IPS-NIHi7 (cell line): Measurements from ENCODE around the gene ERC1.
A peak's percentile ranks its signal among the peaks of the same experiment; 100 is the strongest.
"Not testable (repeated sequence)": the region's sequence is repeated elsewhere in the genome, so short reads cannot be mapped to it uniquely, and the experiment has no call there.

Source experiments
- DNase-seq: peaks from one replicate; pipeline ENCODE4 v3.0.0; 2012; ENCODE audit warnings: mixed read lengths; ENCODE audit errors: extremely low spot score

The ERC1 gene

DNA sequence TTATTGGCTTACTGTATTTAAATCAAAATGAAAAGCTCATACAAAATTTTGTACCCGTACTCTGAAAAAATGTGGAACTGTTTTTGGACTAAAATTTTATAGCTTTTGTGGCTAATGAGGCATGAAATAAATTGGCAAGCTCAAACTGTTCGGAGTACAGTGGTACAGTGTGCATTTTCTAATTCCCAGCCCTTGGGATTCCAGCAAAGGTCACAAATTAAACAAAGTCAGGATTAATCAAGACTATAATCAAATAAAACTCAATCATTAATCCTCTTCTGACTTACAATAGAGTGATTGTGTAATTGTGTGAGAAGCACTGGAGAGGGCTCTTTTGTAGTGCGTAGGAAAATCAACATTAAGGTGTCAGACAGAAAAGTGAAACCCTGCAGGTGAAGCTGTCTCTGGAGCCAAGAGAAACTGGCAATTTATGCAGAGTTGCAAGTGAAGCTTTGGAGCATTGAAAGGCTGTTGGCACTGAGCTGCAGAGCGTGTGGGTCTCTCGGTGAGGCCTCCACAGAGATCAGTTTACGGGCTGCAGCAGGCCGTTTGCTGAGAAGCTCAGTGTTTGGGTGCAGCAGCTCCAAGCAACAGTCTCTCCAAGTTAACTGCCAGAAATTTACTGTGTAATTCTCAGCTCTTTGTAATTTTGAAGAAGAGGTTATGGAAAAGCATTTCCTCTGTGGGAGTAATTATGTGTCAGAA is 327.5 kb downstream of the ERC1 start:
- DNase-seq, result peak; percentile 54

- DNase-seq, result no peak
Measured at GRCh38 chr12:1319212-1319611, 328.2 kb downstream of the ERC1 start.

- DNase-seq, result no peak
Measured at GRCh38 chr12:1320021-1320420, 329.0 kb downstream of the ERC1 start.

DNA sequence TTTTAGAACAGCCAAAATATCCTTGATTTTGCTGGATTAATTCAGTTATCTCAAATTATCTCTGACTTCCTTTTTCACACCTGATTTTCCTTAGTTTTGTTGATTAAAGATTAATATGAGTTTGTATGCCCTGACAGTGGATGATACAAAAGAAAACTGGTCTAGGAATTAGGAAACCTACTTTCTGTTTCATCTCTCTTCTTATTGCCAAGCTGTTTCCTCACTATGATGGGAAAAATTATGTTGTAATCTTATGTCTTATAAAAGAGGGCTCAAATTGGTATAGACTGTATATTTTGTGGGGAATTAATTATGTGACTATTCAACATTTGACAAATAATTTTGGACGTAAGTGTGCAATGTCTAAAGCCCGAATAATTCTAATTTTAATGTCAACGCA is 331.8 kb downstream of the ERC1 start:
- no peak for DNase-seq

- DNase-seq, result no peak
Measured at GRCh38 chr12:1324099-1324498, 333.1 kb downstream of the ERC1 start.

- no peak for DNase-seq
Measured at GRCh38 chr12:1324910-1325309, 333.9 kb downstream of the ERC1 start.

- no peak for DNase-seq
Measured at GRCh38 chr12:1325666-1326065, 334.6 kb downstream of the ERC1 start.

DNA sequence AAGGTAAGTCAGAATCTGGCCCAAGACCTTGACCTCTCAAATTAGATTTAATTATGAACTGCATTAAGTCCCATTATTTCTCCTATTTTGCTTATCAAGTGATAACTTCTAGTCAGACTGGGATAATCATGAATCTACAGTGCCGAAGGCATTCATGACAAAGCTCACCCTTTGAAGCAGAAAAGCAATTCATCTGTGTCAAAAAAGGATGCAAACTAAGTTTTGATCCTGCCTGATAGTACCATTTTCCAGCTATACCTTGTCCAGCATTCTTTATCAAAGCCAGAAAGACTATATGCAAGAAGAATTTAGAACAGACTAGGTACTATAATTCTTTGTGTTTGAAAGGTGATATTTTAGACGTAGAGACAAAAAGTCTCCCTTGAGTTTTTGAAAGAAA is 335.2 kb downstream of the ERC1 start:
- DNase-seq, result no peak

- DNase-seq, result no peak
Measured at GRCh38 chr12:1328391-1328790, 337.4 kb downstream of the ERC1 start.

GRCh38 chr12:1329784-1330476 is 338.9 kb downstream of the ERC1 start:
- no peak for DNase-seq

DNA sequence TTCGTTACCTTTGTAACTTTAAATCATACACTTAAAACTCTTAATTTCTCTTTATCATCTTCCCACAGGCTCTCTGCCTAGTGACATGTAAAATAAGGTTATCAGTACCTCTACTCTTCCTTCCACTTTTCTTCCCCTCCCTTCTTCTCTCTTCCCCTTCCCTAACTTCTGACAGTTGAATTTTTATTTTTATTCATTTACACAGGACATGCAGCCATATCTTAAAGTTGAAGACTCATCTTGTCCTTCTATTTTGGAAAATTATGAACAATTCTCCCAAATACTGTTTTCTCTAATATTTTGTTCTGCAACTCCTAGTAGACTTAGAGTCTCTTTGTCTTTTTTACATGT is 339.4 kb downstream of the ERC1 start:
- DNase-seq, result no peak

- no peak for DNase-seq
Measured at GRCh38 chr12:1332327-1332726, 341.3 kb downstream of the ERC1 start.

GRCh38 chr12:1338483-1339177 is 347.6 kb downstream of the ERC1 start:
- DNase-seq, result no peak

- DNase-seq, result not testable (repeated sequence)
Measured at GRCh38 chr12:1339178-1339541, 348.1 kb downstream of the ERC1 start.

GRCh38 chr12:1339618-1340319 is 348.7 kb downstream of the ERC1 start:
- DNase-seq, result no peak

GRCh38 chr12:1341270-1341669 is 350.2 kb downstream of the ERC1 start:
- not testable (repeated sequence) for DNase-seq

- no peak for DNase-seq
Measured at GRCh38 chr12:1343422-1343821, 352.4 kb downstream of the ERC1 start.

GRCh38 chr12:1344245-1344644 is 353.2 kb downstream of the ERC1 start:
- no peak for DNase-seq

DNA sequence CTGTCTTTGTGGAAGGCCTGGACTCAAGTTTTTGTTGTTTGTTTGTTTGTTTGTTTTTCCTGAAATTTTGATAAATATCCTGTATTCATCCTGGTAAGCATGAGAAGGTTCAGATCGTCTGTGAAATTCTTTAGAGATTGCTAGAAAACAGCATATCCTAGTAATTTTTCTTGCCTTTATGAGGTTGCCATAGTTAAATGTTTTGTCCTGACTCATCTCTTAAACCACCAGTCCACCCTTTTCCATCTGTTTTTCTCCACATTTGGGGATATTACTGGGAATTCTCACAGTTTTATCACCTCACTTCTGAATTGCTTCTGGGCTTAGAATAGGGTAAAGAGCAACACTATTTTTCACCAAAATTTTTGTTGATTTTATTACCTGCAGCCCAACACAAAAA is 355.1 kb downstream of the ERC1 start:
- no peak for DNase-seq

GRCh38 chr12:1347294-1347693 is 356.3 kb downstream of the ERC1 start:
- DNase-seq, result no peak

DNA sequence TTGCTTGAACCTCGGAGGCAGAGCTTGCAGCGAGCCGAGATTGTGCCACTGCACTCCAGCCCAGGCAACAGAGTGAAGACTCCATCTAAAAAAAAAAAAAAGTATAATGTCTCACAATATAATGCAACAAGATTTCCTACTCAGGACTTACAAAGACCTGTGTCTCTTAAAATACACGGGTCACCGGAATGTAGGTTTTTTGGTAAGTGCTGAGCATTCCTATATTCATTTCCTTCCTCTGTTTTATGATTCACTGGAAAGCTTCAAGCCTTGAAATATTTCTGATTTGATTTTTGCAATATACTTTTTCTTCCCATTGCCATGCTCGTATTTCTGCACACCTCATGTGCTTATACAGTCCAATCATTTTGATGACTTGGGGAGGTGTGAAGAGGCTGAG is 357.6 kb downstream of the ERC1 start:
- no peak for DNase-seq
